Measurements from ENCODE around the gene RAD51B. TPM values are rescaled to one million over a fixed set of nuclear protein-coding genes. Genes with fewer than 3 reads are reported as not detected.

The RAD51B gene
- total RNA-seq, 4 donors from 2014 or later: 19.6 to 39.7 (median 25.4) TPM

DNA sequence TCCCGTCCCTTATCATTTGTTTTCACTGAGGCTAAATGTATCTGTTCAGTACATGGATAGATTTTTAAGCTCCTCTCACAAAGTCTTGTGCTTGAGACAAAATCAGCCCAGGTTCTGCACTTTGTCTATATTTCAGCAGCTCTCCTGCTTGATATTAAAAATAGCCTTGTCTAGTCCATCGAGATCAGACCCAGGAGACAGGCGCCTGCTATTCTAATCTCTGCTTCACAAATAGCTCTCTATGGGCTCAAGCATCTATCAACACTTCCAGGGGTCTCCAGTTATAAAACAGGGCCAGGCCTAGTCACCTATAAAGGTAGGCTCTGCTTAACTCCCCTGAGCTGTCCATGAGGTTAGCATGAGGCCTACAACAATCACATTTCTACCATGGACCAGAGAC lies 910.8 kb downstream of the RAD51B start:
- no peak overlapping the region for H3K4me3 ChIP-seq
- TF ChIP-seq POLR2AphosphoS5 (IDR thresholded peaks at IDR 0.05) (no peak), POLR2A (IDR thresholded peaks at IDR 0.05) (no peak), EP300 (IDR thresholded peaks at IDR 0.05) (no peak)
- TF ChIP-seq, protein P1, sequence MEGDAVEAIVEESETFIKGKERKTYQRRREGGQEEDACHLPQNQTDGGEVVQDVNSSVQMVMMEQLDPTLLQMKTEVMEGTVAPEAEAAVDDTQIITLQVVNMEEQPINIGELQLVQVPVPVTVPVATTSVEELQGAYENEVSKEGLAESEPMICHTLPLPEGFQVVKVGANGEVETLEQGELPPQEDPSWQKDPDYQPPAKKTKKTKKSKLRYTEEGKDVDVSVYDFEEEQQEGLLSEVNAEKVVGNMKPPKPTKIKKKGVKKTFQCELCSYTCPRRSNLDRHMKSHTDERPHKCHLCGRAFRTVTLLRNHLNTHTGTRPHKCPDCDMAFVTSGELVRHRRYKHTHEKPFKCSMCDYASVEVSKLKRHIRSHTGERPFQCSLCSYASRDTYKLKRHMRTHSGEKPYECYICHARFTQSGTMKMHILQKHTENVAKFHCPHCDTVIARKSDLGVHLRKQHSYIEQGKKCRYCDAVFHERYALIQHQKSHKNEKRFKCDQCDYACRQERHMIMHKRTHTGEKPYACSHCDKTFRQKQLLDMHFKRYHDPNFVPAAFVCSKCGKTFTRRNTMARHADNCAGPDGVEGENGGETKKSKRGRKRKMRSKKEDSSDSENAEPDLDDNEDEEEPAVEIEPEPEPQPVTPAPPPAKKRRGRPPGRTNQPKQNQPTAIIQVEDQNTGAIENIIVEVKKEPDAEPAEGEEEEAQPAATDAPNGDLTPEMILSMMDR (IDR thresholded peaks at IDR 0.05): no peak
- no peak overlapping the region for H3K27ac ChIP-seq
- no peaks in the 10 kb centered on the region for H3K36me3 ChIP-seq
- peaks cover 24% of the 10 kb centered on the region for H3K4me1 ChIP-seq
- WGBS: 82% methylated on average over 3 of the region's 3 CpGs
- DNase-seq (ENCODE audit: low spot score in 2 of 2): no peak
- H3K27me3 ChIP-seq: no peaks in the 10 kb centered on the region
- no peaks in the 10 kb centered on the region for H3K9me3 ChIP-seq

- Histone ChIP-seq H3K4me1 (peaks cover 29% of the 10 kb centered on the region), H3K27ac (no peak overlapping the region), H3K36me3 (no peaks in the 10 kb centered on the region), H3K27me3 (no peaks in the 10 kb centered on the region), H3K4me3 (no peak overlapping the region), H3K9me3 (no peaks in the 10 kb centered on the region)
- TF ChIP-seq POLR2A (IDR thresholded peaks at IDR 0.05) (no peak), EP300 (IDR thresholded peaks at IDR 0.05) (no peak), POLR2AphosphoS5 (IDR thresholded peaks at IDR 0.05) (no peak)
- TF ChIP-seq, protein P1 (IDR thresholded peaks at IDR 0.05): no peak
- 57% methylated on average over 5 of the region's 8 CpGs for WGBS
- no peak for DNase-seq (ENCODE audit: low spot score in 2 of 2)
These were observed 911.3 kb downstream of the RAD51B start for GRCh38 chr14:68730811-68731425.

- H3K4me1 ChIP-seq: peaks cover 32% of the 10 kb centered on the region
- WGBS: 87% methylated on average over 12 of the region's 12 CpGs
- TF ChIP-seq EP300 (IDR thresholded peaks at IDR 0.05): no peak
- peak in 1 of 3 donors; percentile 19 for TF ChIP-seq POLR2AphosphoS5 (IDR thresholded peaks at IDR 0.05)
- no peaks in the 10 kb centered on the region for H3K36me3 ChIP-seq
- H3K9me3 ChIP-seq: no peaks in the 10 kb centered on the region
- no peak overlapping the region for H3K27ac ChIP-seq
- no peaks in the 10 kb centered on the region for H3K27me3 ChIP-seq
- H3K4me3 ChIP-seq: no peak overlapping the region
- DNase-seq (ENCODE audit: low spot score in 2 of 2): no peak
These were observed 913.7 kb downstream of the RAD51B start for GRCh38 chr14:68733086-68733914.

GRCh38 chr14:68734231-68734732 lies 914.7 kb downstream of the RAD51B start:
- Histone ChIP-seq H3K27me3 (no peaks in the 10 kb centered on the region), H3K27ac (no peak overlapping the region), H3K4me1 (peaks cover 30% of the 10 kb centered on the region), H3K9me3 (no peaks in the 10 kb centered on the region), H3K36me3 (no peaks in the 10 kb centered on the region), H3K4me3 (no peak overlapping the region)
- peak in 1 of 2 donors; percentile 57 for DNase-seq (ENCODE audit: low spot score in 2 of 2)
- TF ChIP-seq EP300 (IDR thresholded peaks at IDR 0.05) (no peak), POLR2AphosphoS5 (IDR thresholded peaks at IDR 0.05) (no peak), POLR2A (IDR thresholded peaks at IDR 0.05) (no peak)
- TF ChIP-seq, protein P1 (IDR thresholded peaks at IDR 0.05): no peak
- whole genome bisulfite sequencing: 81% methylated on average over 6 of the region's 6 CpGs

DNA sequence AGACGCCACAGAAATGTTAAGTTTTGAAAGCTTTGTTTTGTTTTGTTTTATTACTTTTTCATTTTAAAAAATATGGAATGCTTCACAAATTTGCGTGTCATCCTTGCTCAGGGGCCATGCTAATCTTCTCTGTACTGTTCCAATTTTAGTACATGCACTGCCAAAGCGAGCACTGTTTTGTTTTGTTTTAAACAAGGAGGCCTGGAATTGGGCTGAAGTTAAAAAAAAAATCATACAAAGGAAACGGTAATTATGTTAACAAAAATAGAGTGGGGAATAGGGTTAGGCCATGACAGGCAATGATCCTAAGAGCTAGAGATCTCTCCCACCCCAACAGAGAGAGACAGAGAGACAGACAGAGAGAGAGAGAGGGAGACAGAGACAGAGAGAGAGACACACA lies 916.3 kb downstream of the RAD51B start:
- peak overlapping the region; percentile 58 for H3K27ac ChIP-seq
- no peaks in the 10 kb centered on the region for H3K9me3 ChIP-seq
- no peak for DNase-seq (ENCODE audit: low spot score in 2 of 2)
- WGBS: 49% methylated on average over 4 of the region's 4 CpGs
- TF ChIP-seq POLR2A (IDR thresholded peaks at IDR 0.05) (no peak), POLR2AphosphoS5 (IDR thresholded peaks at IDR 0.05) (no peak), EP300 (IDR thresholded peaks at IDR 0.05) (no peak)
- TF ChIP-seq, protein P1 (IDR thresholded peaks at IDR 0.05): no peak
- H3K27me3 ChIP-seq: no peaks in the 10 kb centered on the region
- H3K4me1 ChIP-seq: peaks cover 25% of the 10 kb centered on the region
- no peak overlapping the region for H3K4me3 ChIP-seq
- no peaks in the 10 kb centered on the region for H3K36me3 ChIP-seq
